Liver (tissue), 9 donors: ENCODE measurements around the gene DYRK1B. TPM values are rescaled to one million over a fixed set of nuclear protein-coding genes. Genes with fewer than 3 reads are reported as not detected.

ENCODE experiments used
- DNase-seq: peaks from one replicate; pipeline ENCODE4 v3.0.0-alpha.2; 2017; ENCODE audit warnings: low spot score
- H3K27ac ChIP-seq, 2 donors: one replicate each; pipeline ENCODE4 v1.7.0; 2013; ENCODE audit warnings: inconsistent platforms in 2 of 2, low read length in 2 of 2, control low read depth in 1 of 2, low read depth in 1 of 2, mild to moderate bottlenecking in 1 of 2
- H3K27me3 ChIP-seq, 4 donors: one replicate each; pipeline versions ENCODE4 v1.6.1 to v1.7.0; 2013; ENCODE audit warnings: low read length in 3 of 4, inconsistent platforms in 1 of 4, mild to moderate bottlenecking in 1 of 4, moderate library complexity in 1 of 4; ENCODE audit not compliant: control insufficient read depth in 4 of 4, insufficient read depth in 4 of 4
- H3K36me3 ChIP-seq, 4 donors: one replicate each; pipeline versions ENCODE4 v1.6.1 to v1.7.0; 2013; ENCODE audit warnings: low read length in 3 of 4, mild to moderate bottlenecking in 3 of 4, low read depth in 1 of 4, moderate library complexity in 1 of 4; ENCODE audit not compliant: control insufficient read depth in 4 of 4, insufficient read depth in 3 of 4
- H3K4me1 ChIP-seq, 4 donors: one replicate each; pipeline versions ENCODE4 v1.6.1 to v1.7.0; 2013; ENCODE audit warnings: low read length in 3 of 4, mild to moderate bottlenecking in 3 of 4, moderate library complexity in 1 of 4; ENCODE audit not compliant: control insufficient read depth in 4 of 4, insufficient read depth in 4 of 4
- H3K4me3 ChIP-seq, 3 donors: one replicate each; pipeline versions ENCODE4 v1.6.1 to v1.7.0; 2013; ENCODE audit warnings: low read length in 3 of 3, control low read depth in 1 of 3, low read depth in 1 of 3, mild to moderate bottlenecking in 1 of 3
- H3K9ac ChIP-seq, 2 donors: one replicate each; pipeline ENCODE4 v1.7.0; 2013; ENCODE audit warnings: low read length in 2 of 2, mild to moderate bottlenecking in 2 of 2, moderate library complexity in 2 of 2, control low read depth in 1 of 2, low read depth in 1 of 2
- H3K9me3 ChIP-seq, 4 donors: one replicate each; pipeline versions ENCODE4 v1.6.1 to v1.7.0; 2013; ENCODE audit warnings: low read length in 3 of 4; ENCODE audit not compliant: control insufficient read depth in 4 of 4
- ATF3 ChIP-seq: IDR thresholded peaks from 2 replicates; pipeline ENCODE4 v1.6.1; 2016; ENCODE audit warnings: antibody characterized with exemption
- CTCF ChIP-seq: fragments of 150-350 bp; IDR thresholded peaks from 2 replicates; pipeline ENCODE4 v1.5.1; 2017; ENCODE audit warnings: improper control_type of control experiment, low read depth, low read length; ENCODE audit not compliant: missing input control
- EGR1 ChIP-seq, 2 donors: IDR thresholded peaks; 2 replicates each; pipeline ENCODE4 v1.6.1; 2016 to 2018; ENCODE audit warnings: antibody characterized with exemption in 2 of 2, low read depth in 2 of 2
- FOXA1 ChIP-seq: IDR thresholded peaks from 2 replicates; pipeline ENCODE4 v1.6.1; 2016; ENCODE audit warnings: antibody characterized with exemption
- FOXA2 ChIP-seq: IDR thresholded peaks from 2 replicates; pipeline ENCODE4 v1.6.1; 2016; ENCODE audit warnings: antibody characterized with exemption
- GABPA ChIP-seq, 2 donors: IDR thresholded peaks in 1 of 2; conservative IDR thresholded peaks in 1 of 2; 2 replicates each; pipeline ENCODE4 v1.6.1; 2016; ENCODE audit warnings: antibody characterized with exemption in 2 of 2, mild to moderate bottlenecking in 1 of 2, moderate library complexity in 1 of 2
- HNF4A ChIP-seq, 2 donors: conservative IDR thresholded peaks; 2 replicates each; pipeline ENCODE4 v1.6.1; 2016; ENCODE audit warnings: antibody characterized with exemption in 2 of 2, mild to moderate bottlenecking in 2 of 2
- HNF4G ChIP-seq: IDR thresholded peaks from 2 replicates; pipeline ENCODE4 v1.6.1; 2016; ENCODE audit warnings: antibody characterized with exemption
- JUND ChIP-seq, 2 donors: IDR thresholded peaks; 2 replicates each; pipeline ENCODE4 v1.6.1; 2016; ENCODE audit warnings: antibody characterized with exemption in 2 of 2
- MAX ChIP-seq: IDR thresholded peaks from 2 replicates; pipeline ENCODE4 v1.6.1; 2016; ENCODE audit warnings: antibody characterized with exemption
- NR2F2 ChIP-seq: IDR thresholded peaks from 2 replicates; pipeline ENCODE4 v1.6.1; 2016; ENCODE audit warnings: antibody characterized with exemption
- RAD21 ChIP-seq, 2 donors: IDR thresholded peaks; 2 replicates each; pipeline ENCODE4 v1.6.1; 2016; ENCODE audit warnings: antibody characterized with exemption in 2 of 2, mild to moderate bottlenecking in 2 of 2
- REST ChIP-seq: IDR thresholded peaks from 2 replicates; pipeline ENCODE4 v1.6.1; 2016; ENCODE audit warnings: antibody characterized with exemption, mild to moderate bottlenecking
- RXRA ChIP-seq, 2 donors: IDR thresholded peaks; 2 replicates each; pipeline ENCODE4 v1.6.1; 2017 to 2018; ENCODE audit warnings: antibody characterized with exemption in 2 of 2, mild to moderate bottlenecking in 1 of 2
- SP1 ChIP-seq: IDR thresholded peaks from 2 replicates; pipeline ENCODE4 v1.6.1; 2018; ENCODE audit warnings: antibody characterized with exemption, mild to moderate bottlenecking
- TAF1 ChIP-seq: conservative IDR thresholded peaks from 2 replicates; pipeline ENCODE4 v1.6.1; 2016; ENCODE audit warnings: antibody characterized with exemption, mild to moderate bottlenecking
- YY1 ChIP-seq: IDR thresholded peaks from 2 replicates; pipeline ENCODE4 v1.6.1; 2016; ENCODE audit warnings: antibody characterized with exemption, mild to moderate bottlenecking
- ZBTB33 ChIP-seq: IDR thresholded peaks from 2 replicates; pipeline ENCODE4 v1.6.1; 2016; ENCODE audit warnings: antibody characterized with exemption
- WGBS: extraction: QIAGEN DNeasy Blood & Tissue Kit; methylation state at CpG from one replicate; pipeline ENCODE4 v1.1.7; 2013; 5-methylcytosine and 5-hydroxymethylcytosine counted together
- polyA plus RNA-seq, 2 donors: library from polyadenylated mRNA; stranded (reverse) in 1 of 2; unstranded in 1 of 2; fragments of 200-250 nt in 1 of 2; fragments of >200 nt in 1 of 2; fragmentation: Nextera tagmentation in 1 of 2; extraction: Ambion mirVana in 1 of 2; gene quantifications; one replicate each; pipeline versions ENCODE4 v1.2.1 to v1.2.3, GENCODE V29; 2013 to 2015
- total RNA-seq, 2 donors: library from RNA; depleted of rRNA; stranded (reverse); fragments of >200 nt; gene quantifications; one replicate each; pipeline ENCODE4 v1.2.3, GENCODE V29; 2014
- donor health status: healthy.
- donor health status: healthy.
- donor health status: healthy.
- donor health status: healthy.
- donor health status: healthy.

The DYRK1B gene
- total and polyA plus RNA-seq, 4 donors = 2.8 to 7.6 (median 3.2) TPM

GRCh38 chr19:39845584-39845932 lies 11.6 kb upstream of the DYRK1B start:
- no peak for DNase-seq
- Histone ChIP-seq H3K27ac (peak overlapping the region; percentile 80 to 85), H3K9ac (peak overlapping the region; percentile 82 to 92), H3K4me1 (peaks cover 6 to 34% (median 25%) of the 10 kb centered on the region in 4 donors), H3K27me3 (no peaks in the 10 kb centered on the region), H3K9me3 (no peaks in the 10 kb centered on the region), H3K36me3 (no peaks in the 10 kb centered on the region), H3K4me3 (peak overlapping the region; percentile 75 to 96 (median 86))
- TF ChIP-seq YY1 (no peak), SP1 (no peak), GABPA (IDR thresholded peaks at IDR 0.05 in 1 of 2, conservative IDR thresholded peaks at IDR 0.05 in 1 of 2) (no peak), NR2F2 (no peak), HNF4A (conservative IDR thresholded peaks at IDR 0.05) (no peak), RXRA (IDR thresholded peaks at IDR 0.05) (no peak), EGR1 (IDR thresholded peaks at IDR 0.05; ENCODE audit: low read depth in 2 of 2) (no peak), CTCF (no peak), HNF4G (no peak), ZBTB33 (no peak), REST (no peak), FOXA1 (no peak), TAF1 (no peak), JUND (IDR thresholded peaks at IDR 0.05) (no peak), ATF3 (no peak), MAX (no peak), FOXA2 (no peak)
- 3% methylated on average over 17 of the region's 17 CpGs for WGBS

- no peak for DNase-seq
- peak overlapping the region; percentile 82 to 92 for H3K9ac ChIP-seq
- TF ChIP-seq CTCF (no peak), NR2F2 (no peak), MAX (no peak), RXRA (IDR thresholded peaks at IDR 0.05) (no peak), RAD21 (IDR thresholded peaks at IDR 0.05) (no peak), EGR1 (IDR thresholded peaks at IDR 0.05; ENCODE audit: low read depth in 2 of 2) (no peak), TAF1 (no peak), YY1 (no peak), REST (no peak), HNF4A (conservative IDR thresholded peaks at IDR 0.05) (no peak), SP1 (no peak)
These were observed 11.2 kb upstream of the DYRK1B start for GRCh38 chr19:39845172-39845571.

More at GRCh38 chr19:39845172-39845571, 11.2 kb upstream of the DYRK1B start:
- Histone ChIP-seq H3K9me3 (no peaks in the 10 kb centered on the region), H3K27ac (no peak overlapping the region), H3K27me3 (no peaks in the 10 kb centered on the region), H3K36me3 (no peaks in the 10 kb centered on the region), H3K4me1 (peaks cover 6 to 34% (median 25%) of the 10 kb centered on the region in 4 donors), H3K4me3 (peak overlapping the region in 2 of 3 donors; percentile 75 to 96)
- WGBS = 49% methylated on average over 5 of the region's 5 CpGs
